HL-60 (cell line): Measurements from ENCODE around the gene PSMG3.

Experiments used
- POLR2AphosphoS5 ChIP-seq: IDR thresholded peaks from 2 replicates; pipeline ENCODE4 v1.6.1; 2012; ENCODE audit warnings: low read depth
- TF ChIP-seq, protein P1 (sequence below): IDR thresholded peaks from one replicate; pipeline ENCODE4 v1.5.1; 2011; ENCODE audit warnings: low read length, control low read depth, inconsistent platforms; ENCODE audit not compliant: insufficient read depth

DNA sequence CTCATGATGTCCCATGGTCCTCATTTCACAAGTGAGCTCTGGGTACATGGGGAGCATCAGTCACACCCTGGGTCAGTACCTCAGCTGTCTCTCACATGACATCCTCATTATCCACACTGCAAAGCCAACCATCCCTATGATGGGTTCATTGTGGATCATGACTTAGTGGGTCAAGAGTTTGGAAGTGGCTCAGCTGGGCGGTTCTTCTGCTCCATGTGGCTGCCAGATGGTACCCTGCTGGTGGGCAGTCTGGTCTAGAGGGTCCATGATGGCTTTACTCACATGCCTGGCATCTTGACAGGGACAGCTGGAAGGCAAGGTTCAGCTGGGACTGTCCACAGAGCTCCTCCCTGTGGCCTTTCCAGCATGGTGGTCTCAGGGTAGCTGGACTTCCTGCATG is 19.1 kb upstream of the PSMG3 start:
- TF ChIP-seq POLR2AphosphoS5, result no peak
- TF ChIP-seq, protein P1, sequence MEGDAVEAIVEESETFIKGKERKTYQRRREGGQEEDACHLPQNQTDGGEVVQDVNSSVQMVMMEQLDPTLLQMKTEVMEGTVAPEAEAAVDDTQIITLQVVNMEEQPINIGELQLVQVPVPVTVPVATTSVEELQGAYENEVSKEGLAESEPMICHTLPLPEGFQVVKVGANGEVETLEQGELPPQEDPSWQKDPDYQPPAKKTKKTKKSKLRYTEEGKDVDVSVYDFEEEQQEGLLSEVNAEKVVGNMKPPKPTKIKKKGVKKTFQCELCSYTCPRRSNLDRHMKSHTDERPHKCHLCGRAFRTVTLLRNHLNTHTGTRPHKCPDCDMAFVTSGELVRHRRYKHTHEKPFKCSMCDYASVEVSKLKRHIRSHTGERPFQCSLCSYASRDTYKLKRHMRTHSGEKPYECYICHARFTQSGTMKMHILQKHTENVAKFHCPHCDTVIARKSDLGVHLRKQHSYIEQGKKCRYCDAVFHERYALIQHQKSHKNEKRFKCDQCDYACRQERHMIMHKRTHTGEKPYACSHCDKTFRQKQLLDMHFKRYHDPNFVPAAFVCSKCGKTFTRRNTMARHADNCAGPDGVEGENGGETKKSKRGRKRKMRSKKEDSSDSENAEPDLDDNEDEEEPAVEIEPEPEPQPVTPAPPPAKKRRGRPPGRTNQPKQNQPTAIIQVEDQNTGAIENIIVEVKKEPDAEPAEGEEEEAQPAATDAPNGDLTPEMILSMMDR, result no peak
